ENCODE results near the gene CEP78. TPM values are rescaled to one million over a fixed set of nuclear protein-coding genes. Genes with fewer than 3 reads are reported as not detected.
"Not testable (repeated sequence)": the region's sequence is repeated elsewhere in the genome, so short reads cannot be mapped to it uniquely, and the experiment has no call there.

Gene CEP78
- total RNA-seq, 1 donor from 2014 or later = 21.5 TPM

- no peaks in the 10 kb centered on the region for H3K79me2 ChIP-seq (ENCODE audit: insufficient read depth, low read length)
- H3K4me1 Mint-ChIP-seq (ENCODE audit: low read depth, unreplicated experiment) = peaks cover 24% of the 10 kb centered on the region
- no peaks in the 10 kb centered on the region for H3K36me3 ChIP-seq (ENCODE audit: insufficient read depth, low read length)
- no peaks in the 10 kb centered on the region for H3K4me1 ChIP-seq (ENCODE audit: insufficient read depth, low read length)
- no peak overlapping the region for H3K4me3 ChIP-seq (ENCODE audit: insufficient read depth, low read depth, low read length)
- no peak overlapping the region for H3K27ac ChIP-seq (ENCODE audit: low read depth, low read length)
- H3K27me3 Mint-ChIP-seq (ENCODE audit: low read depth, unreplicated experiment) = peaks cover under 1% of the 10 kb centered on the region
- no peak for TF ChIP-seq CTCF (IDR thresholded peaks at IDR 0.05; ENCODE audit: insufficient read depth, low read depth, low read length)
- no peak for TF ChIP-seq EZH2 (IDR thresholded peaks at IDR 0.05; ENCODE audit: insufficient read depth, low read length)
- no peak overlapping the region for H3K4me3 Mint-ChIP-seq (ENCODE audit: unreplicated experiment)
- DNase-seq (ENCODE audit: low read depth) = peak; percentile 85
- H3K27me3 ChIP-seq (ENCODE audit: insufficient read depth, low read length) = no peaks in the 10 kb centered on the region
- peaks cover 5% of the 10 kb centered on the region for H3K9me3 Mint-ChIP-seq (ENCODE audit: unreplicated experiment)
- no peak overlapping the region for H3K9ac ChIP-seq (ENCODE audit: low read length)
- H3K27ac Mint-ChIP-seq (ENCODE audit: unreplicated experiment) = peak overlapping the region; percentile 12
- H2AFZ ChIP-seq (ENCODE audit: low read depth, low read length) = no peak overlapping the region
- H3K36me3 Mint-ChIP-seq (ENCODE audit: low read depth, unreplicated experiment) = no peaks in the 10 kb centered on the region
- no peak for FAIRE-seq
- no peak overlapping the region for H3K4me2 ChIP-seq (ENCODE audit: low read length)
- H3K9me3 ChIP-seq (ENCODE audit: insufficient read depth, low read depth, low read length) = no peaks in the 10 kb centered on the region
- no peaks in the 10 kb centered on the region for H4K20me1 ChIP-seq (ENCODE audit: insufficient read depth, low read length)
Observed at GRCh38 chr9:78280982-78281668, 45.2 kb downstream of the CEP78 start.

GRCh38 chr9:78284181-78284580 lies 48.3 kb downstream of the CEP78 start:
- H3K27me3 ChIP-seq (ENCODE audit: insufficient read depth, low read length); H3K36me3 Mint-ChIP-seq (ENCODE audit: low read depth, unreplicated experiment); H3K79me2 ChIP-seq (ENCODE audit: insufficient read depth, low read length); H2AFZ ChIP-seq (ENCODE audit: low read depth, low read length); H4K20me1 ChIP-seq (ENCODE audit: insufficient read depth, low read length); H3K27ac ChIP-seq (ENCODE audit: low read depth, low read length); H3K4me1 ChIP-seq (ENCODE audit: insufficient read depth, low read length); H3K27me3 Mint-ChIP-seq (ENCODE audit: low read depth, unreplicated experiment); H3K9me3 ChIP-seq (ENCODE audit: insufficient read depth, low read depth, low read length); H3K4me2 ChIP-seq (ENCODE audit: low read length); H3K9me3 Mint-ChIP-seq (ENCODE audit: unreplicated experiment); H3K9ac ChIP-seq (ENCODE audit: low read length); H3K4me3 ChIP-seq (ENCODE audit: insufficient read depth, low read depth, low read length); FAIRE-seq; H3K4me3 Mint-ChIP-seq (ENCODE audit: unreplicated experiment); DNase-seq (ENCODE audit: low read depth); H3K36me3 ChIP-seq (ENCODE audit: insufficient read depth, low read length); H3K27ac Mint-ChIP-seq (ENCODE audit: unreplicated experiment): not testable (repeated sequence)
- H3K4me1 Mint-ChIP-seq (ENCODE audit: low read depth, unreplicated experiment) = peaks cover 15% of the 10 kb centered on the region

- Histone ChIP-seq H3K27ac (ENCODE audit: low read depth, low read length) (no peak overlapping the region), H3K36me3 (ENCODE audit: insufficient read depth, low read length) (no peaks in the 10 kb centered on the region), H3K9ac (ENCODE audit: low read length) (no peak overlapping the region), H4K20me1 (ENCODE audit: insufficient read depth, low read length) (no peaks in the 10 kb centered on the region), H3K27me3 (ENCODE audit: insufficient read depth, low read length) (peaks cover 2% of the 10 kb centered on the region), H3K4me1 (ENCODE audit: insufficient read depth, low read length) (no peaks in the 10 kb centered on the region), H3K4me3 (ENCODE audit: insufficient read depth, low read depth, low read length) (no peak overlapping the region), H3K79me2 (ENCODE audit: insufficient read depth, low read length) (no peaks in the 10 kb centered on the region), H2AFZ (ENCODE audit: low read depth, low read length) (no peak overlapping the region), H3K4me2 (ENCODE audit: low read length) (no peak overlapping the region), H3K9me3 (ENCODE audit: insufficient read depth, low read depth, low read length) (no peaks in the 10 kb centered on the region)
- TF ChIP-seq CTCF (IDR thresholded peaks at IDR 0.05; ENCODE audit: insufficient read depth, low read depth, low read length) (no peak), EZH2 (IDR thresholded peaks at IDR 0.05; ENCODE audit: insufficient read depth, low read length) (no peak)
- Mint-ChIP-seq H3K36me3 (ENCODE audit: low read depth, unreplicated experiment) (no peaks in the 10 kb centered on the region), H3K9me3 (ENCODE audit: unreplicated experiment) (peaks cover 5% of the 10 kb centered on the region), H3K4me1 (ENCODE audit: low read depth, unreplicated experiment) (peaks cover 12% of the 10 kb centered on the region), H3K27ac (ENCODE audit: unreplicated experiment) (no peak overlapping the region), H3K27me3 (ENCODE audit: low read depth, unreplicated experiment) (peaks cover 5% of the 10 kb centered on the region), H3K4me3 (ENCODE audit: unreplicated experiment) (no peak overlapping the region)
- no peak for DNase-seq (ENCODE audit: low read depth)
- no peak for FAIRE-seq
Observed at GRCh38 chr9:78286125-78286524, 50.2 kb downstream of the CEP78 start.
